GM23248 (cell line): Measurements from ENCODE around the gene CEP78.

Experiments
- EZH2 ChIP-seq: fragments of 200-600 bp; sonication (generic); IDR thresholded peaks from 2 replicates; pipeline ENCODE4 v1.6.1; 2018; ENCODE audit warnings: antibody characterized with exemption, mild to moderate bottlenecking; ENCODE audit not compliant: insufficient read depth, poor library complexity, severe bottlenecking
- EZH2phosphoT487 ChIP-seq: fragments of 200-600 bp; sonication (generic); IDR thresholded peaks from 2 replicates; pipeline ENCODE4 v1.6.1; 2018; ENCODE audit warnings: antibody characterized with exemption, moderate library complexity, mild to moderate bottlenecking, low read depth; ENCODE audit not compliant: insufficient read depth

- no peak for TF ChIP-seq EZH2phosphoT487
- no peak for TF ChIP-seq EZH2
These were observed 2.5 kb downstream of the CEP78 start for GRCh38 chr9:78238046-78239038.
